NB4 (cell line): Measurements from ENCODE around the gene RPS19BP1.

Experiments
- DNase-seq: peaks from one replicate; pipeline ENCODE4 v3.0.0; 2010; ENCODE audit warnings: low read depth
- H3K4me3 ChIP-seq: one replicate; pipeline ENCODE4 v1.5.1; 2011; ENCODE audit warnings: mild to moderate bottlenecking, low read depth, low read length, moderate library complexity
- CTCF ChIP-seq: IDR thresholded peaks from one replicate; pipeline ENCODE4 v1.5.1; 2012; ENCODE audit warnings: low read depth, low read length
- MAX ChIP-seq: IDR thresholded peaks from 2 replicates; pipeline ENCODE4 v1.6.1; 2011; ENCODE audit warnings: low read depth, low read length
- MYC ChIP-seq: IDR thresholded peaks from 2 replicates; pipeline ENCODE4 v1.6.1; 2011; ENCODE audit warnings: low read depth, low read length
- POLR2A ChIP-seq: IDR thresholded peaks from 2 replicates; pipeline ENCODE4 v1.6.1; 2011; ENCODE audit warnings: mild to moderate bottlenecking; ENCODE audit not compliant: insufficient read length; ENCODE audit errors: extremely low read depth

The RPS19BP1 gene

GRCh38 chr22:39534092-39534506 lies 1.6 kb upstream of the RPS19BP1 start:
- DNase-seq: no peak
- H3K4me3 ChIP-seq: no peak overlapping the region
- no peak for TF ChIP-seq CTCF
- no peak for TF ChIP-seq MAX
- TF ChIP-seq POLR2A: no peak
- TF ChIP-seq MYC: no peak

GRCh38 chr22:39530692-39531331 lies 1.7 kb downstream of the RPS19BP1 start:
- peak; percentile 76 for DNase-seq
- peak overlapping the region; percentile 91 for H3K4me3 ChIP-seq
- no peak for TF ChIP-seq POLR2A
- no peak for TF ChIP-seq MYC
- TF ChIP-seq CTCF: peak; percentile 8
- no peak for TF ChIP-seq MAX

- TF ChIP-seq POLR2A (no peak), MAX (no peak), CTCF (no peak), MYC (no peak)
- DNase-seq: no peak
- no peak overlapping the region for H3K4me3 ChIP-seq
Measured at GRCh38 chr22:39530116-39530515, 2.4 kb downstream of the RPS19BP1 start.

GRCh38 chr22:39529487-39529851 lies 3.1 kb downstream of the RPS19BP1 start:
- no peak for TF ChIP-seq MAX
- no peak for TF ChIP-seq POLR2A
- no peak for TF ChIP-seq CTCF
- TF ChIP-seq MYC: no peak
- DNase-seq: no peak
- no peak overlapping the region for H3K4me3 ChIP-seq

GRCh38 chr22:39528681-39529486 lies 3.7 kb downstream of the RPS19BP1 start:
- DNase-seq: peak; percentile 94
- peak overlapping the region; percentile 25 for H3K4me3 ChIP-seq
- TF ChIP-seq POLR2A: no peak
- TF ChIP-seq MYC: peak; percentile 71
- TF ChIP-seq CTCF: peak; percentile 95

- DNase-seq: no peak
- TF ChIP-seq POLR2A (no peak), MYC (no peak), CTCF (no peak), MAX (no peak)
- no peak overlapping the region for H3K4me3 ChIP-seq
Measured at GRCh38 chr22:39528080-39528661, 4.4 kb downstream of the RPS19BP1 start.
